Lower leg skin (tissue), 3 donors: Measurements from ENCODE around the gene MIA2.

Experiments
- POLR2A ChIP-seq, 2 donors: fragments of 450-650 bp; IDR thresholded peaks; one replicate each; pipeline ENCODE4 v1.6.1; 2016 to 2017; ENCODE audit warnings: antibody characterized with exemption in 2 of 2, mild to moderate bottlenecking in 1 of 2, moderate library complexity in 1 of 2
- TF ChIP-seq, protein P1 (sequence below), 3 donors: fragments of 450-650 bp; IDR thresholded peaks; one replicate each; pipeline ENCODE4 v1.5.1; 2016; ENCODE audit warnings: antibody characterized with exemption in 3 of 3, mild to moderate bottlenecking in 3 of 3, moderate library complexity in 2 of 3

DNA sequence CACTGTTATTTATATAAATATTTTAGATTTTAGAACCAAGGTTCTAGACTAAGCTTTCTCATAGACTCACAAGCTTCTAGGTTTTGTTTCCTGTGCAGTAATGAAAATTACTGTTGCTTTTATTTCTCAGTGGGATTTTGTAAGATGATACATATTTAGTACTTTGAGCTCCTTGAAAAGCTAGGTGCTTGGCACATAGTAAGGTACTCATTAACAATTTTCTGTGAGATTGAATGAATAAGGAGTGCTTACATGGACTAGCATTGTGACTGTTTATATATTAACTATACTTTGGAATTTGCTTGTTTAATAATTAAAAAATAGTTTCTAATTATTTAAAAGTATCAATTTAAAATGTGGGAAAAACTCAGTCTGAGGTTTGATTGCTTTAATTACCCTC lies 85.7 kb downstream of the MIA2 start:
- no peak for TF ChIP-seq POLR2A (IDR thresholded peaks at IDR 0.05)
- TF ChIP-seq, protein P1, sequence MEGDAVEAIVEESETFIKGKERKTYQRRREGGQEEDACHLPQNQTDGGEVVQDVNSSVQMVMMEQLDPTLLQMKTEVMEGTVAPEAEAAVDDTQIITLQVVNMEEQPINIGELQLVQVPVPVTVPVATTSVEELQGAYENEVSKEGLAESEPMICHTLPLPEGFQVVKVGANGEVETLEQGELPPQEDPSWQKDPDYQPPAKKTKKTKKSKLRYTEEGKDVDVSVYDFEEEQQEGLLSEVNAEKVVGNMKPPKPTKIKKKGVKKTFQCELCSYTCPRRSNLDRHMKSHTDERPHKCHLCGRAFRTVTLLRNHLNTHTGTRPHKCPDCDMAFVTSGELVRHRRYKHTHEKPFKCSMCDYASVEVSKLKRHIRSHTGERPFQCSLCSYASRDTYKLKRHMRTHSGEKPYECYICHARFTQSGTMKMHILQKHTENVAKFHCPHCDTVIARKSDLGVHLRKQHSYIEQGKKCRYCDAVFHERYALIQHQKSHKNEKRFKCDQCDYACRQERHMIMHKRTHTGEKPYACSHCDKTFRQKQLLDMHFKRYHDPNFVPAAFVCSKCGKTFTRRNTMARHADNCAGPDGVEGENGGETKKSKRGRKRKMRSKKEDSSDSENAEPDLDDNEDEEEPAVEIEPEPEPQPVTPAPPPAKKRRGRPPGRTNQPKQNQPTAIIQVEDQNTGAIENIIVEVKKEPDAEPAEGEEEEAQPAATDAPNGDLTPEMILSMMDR (IDR thresholded peaks at IDR 0.05) = no peak
